ENCODE data around the gene CST7.

Gene CST7

GRCh38 chr20:24963672-24964505 lies 14.8 kb downstream of the CST7 start:
- in situ Hi-C loops (cut with HindIII; ENCODE audit: low sequenced_read_pairs), result no loop called here

- in situ Hi-C loops (cut with HindIII; ENCODE audit: low sequenced_read_pairs), result no loop called here
Measured at GRCh38 chr20:24964506-24964840, 15.4 kb downstream of the CST7 start.

GRCh38 chr20:24965065-24965919 lies 16.2 kb downstream of the CST7 start:
- in situ Hi-C loops (cut with HindIII; ENCODE audit: low sequenced_read_pairs), result no loop called here

GRCh38 chr20:24966317-24967012 lies 17.4 kb downstream of the CST7 start:
- in situ Hi-C loops (cut with HindIII; ENCODE audit: low sequenced_read_pairs), result no loop called here

GRCh38 chr20:24968278-24968800 lies 19.3 kb downstream of the CST7 start:
- in situ Hi-C loops (cut with HindIII; ENCODE audit: low sequenced_read_pairs), result no loop called here

GRCh38 chr20:24969186-24970029 lies 20.3 kb downstream of the CST7 start:
- in situ Hi-C loops (cut with HindIII; ENCODE audit: low sequenced_read_pairs), result no loop called here

GRCh38 chr20:24970030-24970553 lies 21.0 kb downstream of the CST7 start:
- in situ Hi-C loops (cut with HindIII; ENCODE audit: low sequenced_read_pairs), result no loop called here

GRCh38 chr20:24970754-24971153 lies 21.7 kb downstream of the CST7 start:
- in situ Hi-C loops (cut with HindIII; ENCODE audit: low sequenced_read_pairs), result no loop called here

- in situ Hi-C loops (cut with HindIII; ENCODE audit: low sequenced_read_pairs), result no loop called here
Measured at GRCh38 chr20:24971376-24972101, 22.5 kb downstream of the CST7 start.

GRCh38 chr20:24972341-24972740 lies 23.3 kb downstream of the CST7 start:
- in situ Hi-C loops (cut with HindIII; ENCODE audit: low sequenced_read_pairs), result no loop called here

- in situ Hi-C loops (cut with HindIII; ENCODE audit: low sequenced_read_pairs), result no loop called here
Measured at GRCh38 chr20:24977336-24977735, 28.3 kb downstream of the CST7 start.

- in situ Hi-C loops (cut with HindIII; ENCODE audit: low sequenced_read_pairs), result no loop called here
Measured at GRCh38 chr20:24977797-24978196, 28.7 kb downstream of the CST7 start.

GRCh38 chr20:24978513-24978912 lies 29.4 kb downstream of the CST7 start:
- in situ Hi-C loops (cut with HindIII; ENCODE audit: low sequenced_read_pairs), result no loop called here

GRCh38 chr20:24979036-24979960 lies 30.2 kb downstream of the CST7 start:
- in situ Hi-C loops (cut with HindIII; ENCODE audit: low sequenced_read_pairs), result no loop called here

GRCh38 chr20:24980291-24981053 lies 31.4 kb downstream of the CST7 start:
- in situ Hi-C loops (cut with HindIII; ENCODE audit: low sequenced_read_pairs), result no loop called here

GRCh38 chr20:24981282-24981681 lies 32.2 kb downstream of the CST7 start:
- in situ Hi-C loops (cut with HindIII; ENCODE audit: low sequenced_read_pairs), result no loop called here

- in situ Hi-C loops (cut with HindIII; ENCODE audit: low sequenced_read_pairs), result no loop called here
Measured at GRCh38 chr20:24981790-24982189, 32.7 kb downstream of the CST7 start.

- in situ Hi-C loops (cut with HindIII; ENCODE audit: low sequenced_read_pairs), result no loop called here
Measured at GRCh38 chr20:24983896-24984295, 34.8 kb downstream of the CST7 start.

Measured in endothelial cell of hepatic sinusoid (primary cell).